ENCODE data around the gene FAM13A. TPM values are rescaled to one million over a fixed set of nuclear protein-coding genes. Genes with fewer than 3 reads are reported as not detected.

The FAM13A gene
- total and polyA plus RNA-seq, 2 experiments from 2014 or later: 23.3 to 43.8 TPM

DNA sequence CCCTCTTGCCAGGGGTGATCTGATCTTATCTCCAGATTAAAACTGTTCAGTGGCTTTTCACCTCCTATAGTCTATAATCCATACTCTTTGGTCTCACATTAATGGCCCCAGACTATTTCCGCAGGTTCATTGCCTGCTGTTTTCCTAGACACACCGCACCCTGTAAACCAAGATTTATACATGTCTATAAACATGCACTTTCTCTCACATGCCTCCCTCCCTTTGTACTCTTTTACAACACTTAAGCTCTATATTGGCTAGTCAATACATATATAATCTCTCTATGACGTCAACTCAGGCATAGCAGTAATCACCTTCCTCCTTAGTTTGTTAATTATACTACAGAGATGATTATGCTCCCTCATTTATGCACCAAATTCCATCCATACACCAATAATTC is 188.5 kb downstream of the FAM13A start:
- TF ChIP-seq, protein P1, sequence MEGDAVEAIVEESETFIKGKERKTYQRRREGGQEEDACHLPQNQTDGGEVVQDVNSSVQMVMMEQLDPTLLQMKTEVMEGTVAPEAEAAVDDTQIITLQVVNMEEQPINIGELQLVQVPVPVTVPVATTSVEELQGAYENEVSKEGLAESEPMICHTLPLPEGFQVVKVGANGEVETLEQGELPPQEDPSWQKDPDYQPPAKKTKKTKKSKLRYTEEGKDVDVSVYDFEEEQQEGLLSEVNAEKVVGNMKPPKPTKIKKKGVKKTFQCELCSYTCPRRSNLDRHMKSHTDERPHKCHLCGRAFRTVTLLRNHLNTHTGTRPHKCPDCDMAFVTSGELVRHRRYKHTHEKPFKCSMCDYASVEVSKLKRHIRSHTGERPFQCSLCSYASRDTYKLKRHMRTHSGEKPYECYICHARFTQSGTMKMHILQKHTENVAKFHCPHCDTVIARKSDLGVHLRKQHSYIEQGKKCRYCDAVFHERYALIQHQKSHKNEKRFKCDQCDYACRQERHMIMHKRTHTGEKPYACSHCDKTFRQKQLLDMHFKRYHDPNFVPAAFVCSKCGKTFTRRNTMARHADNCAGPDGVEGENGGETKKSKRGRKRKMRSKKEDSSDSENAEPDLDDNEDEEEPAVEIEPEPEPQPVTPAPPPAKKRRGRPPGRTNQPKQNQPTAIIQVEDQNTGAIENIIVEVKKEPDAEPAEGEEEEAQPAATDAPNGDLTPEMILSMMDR (IDR thresholded peaks at IDR 0.05; ENCODE audit: low read depth, low read length): no peak
- Histone ChIP-seq H3K4me3 (no peak overlapping the region), H3K36me3 (no peaks in the 10 kb centered on the region), H3K27ac (no peak overlapping the region), H3K27me3 (no peaks in the 10 kb centered on the region), H3K9me3 (ENCODE audit: low read depth) (no peaks in the 10 kb centered on the region), H3K4me1 (ENCODE audit: low read depth) (no peaks in the 10 kb centered on the region)
- no peak for DNase-seq (ENCODE audit: low read depth in 1 of 2, low spot score in 1 of 2)

DNA sequence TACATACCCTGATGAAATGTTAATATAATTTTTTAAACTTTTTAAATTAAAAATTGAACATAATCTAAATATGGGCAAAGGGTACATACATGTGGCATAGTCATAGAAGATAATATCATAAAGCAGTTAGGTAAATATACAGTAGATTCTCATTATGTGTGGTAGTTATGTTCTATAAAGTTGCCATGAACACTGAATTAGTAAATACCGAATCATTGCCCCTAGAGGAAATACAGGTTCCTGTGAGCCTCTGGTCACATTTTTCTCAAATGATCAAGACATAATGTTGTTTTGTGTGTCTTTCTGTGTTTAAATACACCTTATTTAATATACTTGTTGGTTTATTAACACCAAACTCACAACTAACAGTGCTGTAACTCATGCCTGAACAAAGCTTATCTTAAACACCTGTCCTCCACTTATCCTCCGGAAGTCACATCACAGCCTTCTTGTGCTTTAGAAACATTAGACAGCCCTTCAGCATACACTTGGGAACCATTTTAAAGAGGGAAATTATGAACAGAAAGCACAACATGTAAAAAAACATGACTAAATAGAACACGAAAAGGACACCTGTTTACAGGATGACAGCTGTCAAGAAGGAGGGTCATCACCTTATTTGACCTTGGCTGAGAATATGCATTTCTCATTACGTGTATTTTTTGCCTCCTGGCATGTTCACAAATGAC is 190.0 kb downstream of the FAM13A start:
- Histone ChIP-seq H3K4me3 (no peak overlapping the region), H3K4me1 (ENCODE audit: low read depth) (no peaks in the 10 kb centered on the region), H3K27me3 (no peaks in the 10 kb centered on the region), H3K36me3 (no peaks in the 10 kb centered on the region), H3K9me3 (ENCODE audit: low read depth) (no peaks in the 10 kb centered on the region), H3K27ac (no peak overlapping the region)
- DNase-seq (ENCODE audit: low read depth in 1 of 2, low spot score in 1 of 2): no peak
- TF ChIP-seq, protein P1 (IDR thresholded peaks at IDR 0.05; ENCODE audit: low read depth, low read length): no peak

DNA sequence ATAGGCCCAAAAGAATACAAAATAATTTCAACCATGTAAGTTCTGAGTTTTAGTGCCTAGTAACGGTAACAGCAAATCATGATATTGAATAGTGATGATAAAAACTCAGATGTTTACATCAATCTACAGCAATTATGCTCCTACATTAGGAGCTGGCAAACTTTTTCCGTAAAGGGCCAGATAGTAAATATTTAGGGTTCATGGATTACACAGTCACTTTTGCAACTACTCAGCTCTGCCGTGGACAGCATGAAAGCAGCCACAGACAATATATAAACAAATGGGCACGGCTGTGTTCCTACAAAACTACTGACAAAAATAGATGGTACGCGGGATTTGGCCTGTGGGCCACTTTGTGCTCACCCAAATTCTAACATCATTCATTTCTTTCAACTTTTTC is 191.5 kb downstream of the FAM13A start:
- TF ChIP-seq, protein P1 (IDR thresholded peaks at IDR 0.05; ENCODE audit: low read depth, low read length): no peak

DNA sequence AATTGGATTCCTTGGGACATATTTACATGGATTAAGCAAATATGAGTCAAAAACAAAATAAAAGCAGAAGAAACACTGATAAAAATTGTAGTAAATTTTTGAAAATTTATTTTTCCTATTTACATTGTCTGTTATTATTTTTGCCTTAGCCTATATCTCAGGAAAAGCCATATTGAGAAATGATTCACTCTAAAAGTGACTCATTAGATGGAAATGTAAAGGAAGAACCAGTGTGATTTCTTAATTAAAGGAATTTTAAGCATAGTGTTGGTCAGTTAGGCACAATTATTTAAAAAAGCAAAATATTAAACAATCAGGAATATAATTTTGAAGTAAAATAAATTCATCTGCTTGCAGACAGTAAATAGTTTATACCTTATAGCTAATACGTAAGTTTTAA is 191.9 kb downstream of the FAM13A start:
- Histone ChIP-seq H3K27ac (no peak overlapping the region), H3K4me1 (ENCODE audit: low read depth) (no peaks in the 10 kb centered on the region), H3K36me3 (no peaks in the 10 kb centered on the region), H3K4me3 (no peak overlapping the region), H3K9me3 (ENCODE audit: low read depth) (no peaks in the 10 kb centered on the region), H3K27me3 (no peaks in the 10 kb centered on the region)
- TF ChIP-seq, protein P1 (IDR thresholded peaks at IDR 0.05; ENCODE audit: low read depth, low read length): no peak
- peak in 1 of 2 donors; percentile 32 for DNase-seq (ENCODE audit: low read depth in 1 of 2, low spot score in 1 of 2)

More for the DNA sequence above, 191.5 kb downstream of the FAM13A start:
- Histone ChIP-seq H3K36me3 (no peaks in the 10 kb centered on the region), H3K9me3 (ENCODE audit: low read depth) (no peaks in the 10 kb centered on the region), H3K27ac (no peak overlapping the region), H3K27me3 (no peaks in the 10 kb centered on the region), H3K4me3 (no peak overlapping the region), H3K4me1 (ENCODE audit: low read depth) (no peaks in the 10 kb centered on the region)
- peak in 1 of 2 donors; percentile 21 for DNase-seq (ENCODE audit: low read depth in 1 of 2, low spot score in 1 of 2)

DNA sequence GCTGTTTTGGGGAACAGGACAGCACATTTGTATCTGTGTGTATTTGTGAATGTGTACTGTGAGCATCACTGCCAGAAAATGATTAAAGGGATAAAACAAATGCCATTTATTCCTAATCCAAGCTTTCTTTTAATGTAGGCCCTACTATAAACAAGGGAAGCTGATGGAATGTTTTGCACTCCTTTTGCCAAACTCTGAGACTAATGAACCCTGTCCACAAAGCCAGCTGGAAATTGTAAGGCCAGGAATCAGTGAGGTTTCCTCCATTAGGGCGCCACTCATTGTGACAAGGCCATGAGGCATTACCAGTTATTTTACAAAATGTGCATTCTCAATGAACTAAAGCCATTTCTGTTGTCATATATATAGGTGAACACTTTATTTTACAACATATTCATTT is 196.4 kb downstream of the FAM13A start:
- no peaks in the 10 kb centered on the region for H3K4me1 ChIP-seq (ENCODE audit: low read depth)
- no peak overlapping the region for H3K27ac ChIP-seq
- no peaks in the 10 kb centered on the region for H3K36me3 ChIP-seq
- H3K4me3 ChIP-seq: no peak overlapping the region
- no peaks in the 10 kb centered on the region for H3K27me3 ChIP-seq
- TF ChIP-seq, protein P1 (IDR thresholded peaks at IDR 0.05; ENCODE audit: low read depth, low read length): no peak
- no peak for DNase-seq (ENCODE audit: low read depth in 1 of 2, low spot score in 1 of 2)
- no peaks in the 10 kb centered on the region for H3K9me3 ChIP-seq (ENCODE audit: low read depth)

All from cardiac muscle cell (in vitro differentiated cells and primary cell).